ENCODE data around the gene DENND2A. TPM values are rescaled to one million over a fixed set of nuclear protein-coding genes. Genes with fewer than 3 reads are reported as not detected.
A peak's percentile ranks its signal among the peaks of the same experiment; 100 is the strongest.
"Not testable (repeated sequence)": the region's sequence is repeated elsewhere in the genome, so short reads cannot be mapped to it uniquely, and the experiment has no call there.

Gene DENND2A
- polyA plus RNA-seq, 5 donors, result 36.9 to 43.7 (median 41.1) TPM

- no peak for DNase-seq
Observed at GRCh38 chr7:140551355-140552239, 89.0 kb downstream of the DENND2A start.

DNA sequence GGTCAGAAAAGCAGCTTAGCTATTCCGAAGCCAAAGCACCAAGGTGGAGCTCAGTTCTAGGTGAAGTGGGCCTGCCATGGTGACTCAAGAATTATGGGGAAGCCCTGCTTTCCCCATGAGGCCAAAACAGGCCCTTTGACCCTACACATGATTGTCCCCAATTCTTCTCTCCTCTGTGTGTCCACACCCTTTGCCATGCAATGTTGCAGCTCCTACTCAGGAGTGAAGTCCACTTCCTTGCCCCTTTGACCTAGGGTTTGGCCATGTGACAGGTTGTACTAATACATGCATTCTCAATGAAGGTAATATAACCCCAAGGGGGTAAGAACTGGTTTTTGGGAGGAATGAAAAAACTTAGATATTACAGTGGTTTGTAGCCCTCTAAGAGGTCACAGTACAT, 93.7 kb downstream of the DENND2A start:
- DNase-seq, result no peak

- DNase-seq, result no peak
Observed at GRCh38 chr7:140544388-140544826, 96.2 kb downstream of the DENND2A start.

- DNase-seq, result no peak
Observed at GRCh38 chr7:140542228-140542603, 98.4 kb downstream of the DENND2A start.

GRCh38 chr7:140541513-140542227, 98.9 kb downstream of the DENND2A start:
- DNase-seq, result peak in 1 of 2 donors; percentile 23

- no peak for DNase-seq
Observed at GRCh38 chr7:140541176-140541512, 99.5 kb downstream of the DENND2A start.

GRCh38 chr7:140540136-140540777, 100.4 kb downstream of the DENND2A start:
- no peak for DNase-seq

GRCh38 chr7:140539461-140539860, 101.2 kb downstream of the DENND2A start:
- DNase-seq, result peak in 1 of 2 donors; percentile 11

DNA sequence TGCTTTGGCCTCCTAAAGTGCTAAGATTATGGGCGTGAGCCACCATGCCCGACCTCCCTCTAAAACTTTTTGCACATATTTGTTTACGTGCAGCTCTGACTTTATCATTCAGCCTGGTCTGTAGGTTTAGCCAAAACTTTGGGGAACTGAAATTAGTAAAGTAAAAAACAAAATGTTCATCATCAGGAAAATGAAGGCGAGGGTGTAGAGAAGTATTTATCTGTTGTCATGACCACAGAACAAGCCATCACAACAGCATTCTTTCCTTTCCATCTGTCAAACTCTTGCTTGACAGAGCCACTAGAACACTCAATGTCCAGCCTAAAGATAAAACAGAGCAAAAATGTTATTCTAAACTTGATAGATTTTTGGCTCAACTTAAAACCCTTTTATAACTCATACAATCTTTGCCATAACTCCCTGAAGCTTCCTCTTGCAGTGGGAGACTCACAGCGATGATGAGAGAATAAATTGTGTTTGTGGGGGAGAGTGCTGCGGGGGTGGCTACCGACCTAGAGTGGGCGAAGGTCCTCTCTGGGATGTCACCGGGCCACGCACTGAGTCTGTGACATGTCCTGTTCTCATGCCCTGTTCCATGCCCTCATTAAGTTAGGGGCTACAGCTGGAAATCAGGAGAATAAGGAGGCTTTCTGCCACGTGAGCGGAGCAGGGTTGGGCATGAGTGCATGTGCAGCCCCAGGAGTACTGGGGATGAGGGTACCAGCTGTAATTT, 102.7 kb downstream of the DENND2A start:
- peak in 1 of 2 donors; percentile 26 for DNase-seq

DNA sequence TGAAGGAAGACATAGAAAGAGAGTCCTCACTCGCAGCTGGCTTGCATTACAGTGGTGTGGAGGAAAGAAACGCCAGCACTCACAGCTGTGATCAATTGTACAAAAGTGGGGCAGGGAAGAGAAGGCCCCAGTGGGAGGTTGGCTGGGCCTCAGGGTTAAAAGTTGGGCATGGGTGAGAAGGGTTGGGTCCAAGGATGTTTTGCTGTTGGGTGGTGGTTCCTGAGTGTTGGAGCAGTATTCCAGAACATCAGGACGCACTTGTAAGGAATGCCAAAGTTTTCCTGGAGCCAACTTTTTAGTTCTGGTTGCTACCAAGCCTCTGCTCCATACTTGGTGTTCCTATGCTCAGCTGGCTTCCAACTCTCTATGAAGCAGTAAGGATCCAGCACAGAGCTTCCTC, 105.9 kb downstream of the DENND2A start:
- no peak for DNase-seq

GRCh38 chr7:140533394-140533872, 107.2 kb downstream of the DENND2A start:
- DNase-seq, result no peak

DNA sequence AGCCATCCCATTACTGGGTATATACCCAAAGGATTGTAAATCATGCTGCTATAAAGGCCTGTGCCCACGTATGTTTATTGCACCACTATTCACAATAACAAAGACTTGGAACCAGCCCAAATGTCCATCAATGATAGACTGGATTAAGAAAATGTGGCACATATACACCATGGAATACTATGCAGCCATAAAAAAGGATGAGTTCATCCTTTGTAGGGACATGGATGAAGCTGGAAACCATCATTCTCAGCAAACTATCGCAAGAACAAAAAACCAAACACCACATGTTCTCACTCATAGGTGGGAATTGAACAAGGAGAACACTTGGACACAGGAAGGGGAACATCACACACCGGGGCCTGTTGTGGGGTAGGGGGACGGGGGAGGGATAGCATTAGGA, 111.2 kb downstream of the DENND2A start:
- DNase-seq, result not testable (repeated sequence)

- no peak for DNase-seq
Observed at GRCh38 chr7:140526787-140527664, 113.6 kb downstream of the DENND2A start.

- no peak for DNase-seq
Observed at GRCh38 chr7:140526214-140526613, 114.4 kb downstream of the DENND2A start.

DNA sequence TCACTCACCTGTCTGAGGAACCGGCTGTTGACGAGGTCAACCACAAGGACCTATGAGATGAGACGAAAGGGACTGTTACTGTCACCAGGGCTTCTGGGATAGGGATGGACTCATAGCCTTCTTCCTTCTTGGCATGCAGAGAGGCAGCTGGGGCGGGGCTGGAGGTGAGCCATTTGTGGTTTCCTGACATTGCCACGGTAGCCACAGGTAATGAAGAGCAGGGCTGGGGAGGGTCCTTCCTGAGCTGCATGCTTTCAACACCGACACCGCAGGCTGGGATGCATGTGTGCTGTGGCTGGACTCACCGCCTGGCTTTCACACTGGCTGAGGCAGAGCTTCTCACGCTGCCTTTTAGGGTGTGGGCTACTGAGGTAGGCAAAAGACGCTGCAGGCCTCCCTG, 114.9 kb downstream of the DENND2A start:
- DNase-seq, result no peak

DNA sequence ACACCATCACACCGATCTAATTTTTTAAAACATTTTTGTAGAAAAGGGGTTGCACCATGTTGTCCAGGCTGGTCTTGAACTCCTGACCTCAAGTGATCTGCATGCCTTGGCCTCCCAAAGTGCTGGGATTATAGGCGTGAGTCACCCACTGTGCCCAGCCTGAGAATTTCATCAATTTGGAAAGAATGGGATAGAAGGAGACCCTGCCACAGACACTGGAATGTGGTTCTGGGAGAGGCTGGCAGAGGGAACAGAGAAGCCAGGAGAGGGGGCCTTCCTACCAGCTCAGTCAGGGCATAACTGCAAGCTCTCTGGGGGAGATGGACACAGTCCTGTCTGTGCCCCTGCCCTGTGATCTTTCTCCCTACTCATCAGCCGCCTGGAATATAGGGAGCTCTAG, 119.2 kb downstream of the DENND2A start:
- DNase-seq, result no peak

DNA sequence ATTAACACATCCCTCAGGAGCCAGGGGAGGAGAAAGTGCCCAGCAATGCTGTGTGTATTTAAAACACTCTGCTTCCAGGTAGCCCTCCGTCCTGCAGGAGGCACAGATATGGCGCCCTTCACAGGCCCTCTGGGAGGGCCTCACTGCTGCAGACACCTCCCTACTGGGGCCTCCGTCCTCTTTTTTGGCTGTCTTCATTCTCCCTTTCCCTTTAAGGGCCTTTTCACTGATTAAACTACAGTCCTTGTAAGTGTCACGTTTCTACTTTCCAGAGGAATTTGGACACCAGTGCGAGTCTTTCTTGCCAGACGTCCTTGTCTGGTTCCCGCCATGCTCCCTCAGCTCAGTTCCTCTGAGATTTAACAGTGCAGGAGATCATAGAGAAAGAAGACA, 121.6 kb downstream of the DENND2A start:
- no peak for DNase-seq

GRCh38 chr7:140518370-140519006, 122.1 kb downstream of the DENND2A start:
- no peak for DNase-seq

DNA sequence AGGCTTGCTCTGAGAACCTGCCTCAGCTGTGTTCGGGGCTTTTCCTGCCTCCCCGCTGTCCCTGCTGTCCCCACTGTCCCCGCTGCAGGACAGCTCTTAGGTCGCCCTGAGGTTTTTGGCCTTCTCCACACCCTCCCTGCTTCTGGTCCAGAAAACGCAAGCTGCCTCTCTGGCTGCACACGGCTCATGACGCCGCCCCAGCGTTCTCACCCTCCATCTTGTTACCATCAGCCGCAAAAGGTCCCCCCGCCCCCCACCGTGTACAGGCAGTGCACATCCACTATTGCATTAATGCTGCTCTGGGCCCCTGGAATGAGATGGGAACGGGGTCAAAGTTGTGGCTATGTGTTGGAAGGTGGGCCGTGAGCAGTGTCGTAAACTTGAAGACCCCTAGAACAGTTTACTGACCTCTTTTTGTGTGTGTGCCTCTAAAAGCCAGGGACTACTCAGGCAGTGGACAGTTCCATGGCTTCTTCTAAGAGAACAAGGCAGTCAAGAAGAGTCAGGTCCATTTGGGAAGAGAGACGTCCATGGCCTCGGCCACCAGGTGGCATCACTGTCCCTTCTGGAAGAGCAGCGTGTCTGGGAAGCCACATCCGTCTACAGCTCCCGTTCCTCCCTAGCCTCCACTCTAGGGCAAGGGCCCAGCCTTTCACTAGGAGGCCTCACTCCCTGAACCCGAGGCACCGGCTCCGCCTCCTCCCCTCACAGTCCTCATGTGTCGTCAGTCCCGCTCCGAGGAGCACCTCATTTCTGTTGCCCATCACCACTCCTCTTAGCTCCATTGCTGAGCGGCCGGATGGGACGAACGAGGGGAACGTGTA, 122.9 kb downstream of the DENND2A start:
- peak; percentile 80 to 83 for DNase-seq

All from right lung (tissue), 5 donors.